GM10248 (cell line): ENCODE measurements around the gene PRR36.

ENCODE experiments used
- CTCF ChIA-PET: fragments of 300-600 bp; sonication (Branson Sonifier 250); formaldehyde crosslinking; extraction: SDS; loops from one replicate; lab custom pipeline; 2021; ENCODE audit warnings: antibody characterized with exemption; lab: Yijun Ruan, JAX
- POLR2A ChIA-PET: fragments of 350-650 bp; sonication (Branson Sonifier 250); formaldehyde crosslinking; extraction: SDS; loops from one replicate; lab custom pipeline; 2020; ENCODE audit warnings: antibody characterized with exemption; lab: Yijun Ruan, JAX
- DNase-seq: peaks from one replicate; pipeline ENCODE4 v3.0.0; 2012; ENCODE audit errors: extremely low spot score
- CTCF ChIP-seq: IDR thresholded peaks from 2 replicates; pipeline ENCODE4 v1.5.1; 2012; ENCODE audit warnings: mild to moderate bottlenecking, low read depth; ENCODE audit errors: extremely low read depth, missing control alignments, control extremely low read depth

PRR36 gene

GRCh38 chr19:7873304-7874075 is 700 bp downstream of the PRR36 start:
- ChIA-PET CTCF (no interaction called here), POLR2A (no interaction called here)
- DNase-seq = no peak
- no peak for TF ChIP-seq CTCF

- CTCF ChIA-PET = interaction anchor here (1.2 kb wide), 1 partner anchor 20 kb away, joined by 4 read pairs; no protein-coding TSS in a partner anchor
- POLR2A ChIA-PET = interaction anchor here (0.8 kb wide), 1 partner anchor 30 kb away, joined by 3 read pairs; no protein-coding TSS in a partner anchor
- TF ChIP-seq CTCF = no peak
- DNase-seq = no peak
These were observed 1.6 kb downstream of the PRR36 start for GRCh38 chr19:7872306-7873204.

GRCh38 chr19:7871437-7872305 is 2.5 kb downstream of the PRR36 start:
- CTCF ChIA-PET = interaction anchor here (1.2 kb wide), 2 partner anchors 18 to 19 kb away, joined by 4 to 5 read pairs; no protein-coding TSS in a partner anchor
- POLR2A ChIA-PET = no interaction called here
- TF ChIP-seq CTCF = no peak
- DNase-seq = peak; percentile 80

GRCh38 chr19:7870571-7871436 is 3.4 kb downstream of the PRR36 start:
- TF ChIP-seq CTCF = no peak
- POLR2A ChIA-PET = no interaction called here
- CTCF ChIA-PET = interaction anchor here (1.2 kb wide), 1 partner anchor 17 kb away, joined by 5 read pairs; no protein-coding TSS in a partner anchor
- DNase-seq = peak; percentile 69

GRCh38 chr19:7869910-7870511 is 4.2 kb downstream of the PRR36 start:
- CTCF ChIA-PET = interaction anchor here (0.6 to 2.2 kb wide), 34 partner anchors 7 to 338 kb away, joined by 3 to 60 read pairs (median 5); partner anchors contain the start of genes MAP2K7, PCP2, SNAPC2 and TIMM44

More at GRCh38 chr19:7869910-7870511, 4.2 kb downstream of the PRR36 start:
- POLR2A ChIA-PET = interaction anchor here (1.2 kb wide), 1 partner anchor 50 kb away, joined by 3 read pairs; the partner anchor contains the start of gene SNAPC2
- no peak for TF ChIP-seq CTCF
- no peak for DNase-seq
